ENCODE measurements around the gene PALM3.

GRCh38 chr19:14058182-14059092 is 3.4 kb downstream of the PALM3 start:
- TF ChIP-seq, protein P1, sequence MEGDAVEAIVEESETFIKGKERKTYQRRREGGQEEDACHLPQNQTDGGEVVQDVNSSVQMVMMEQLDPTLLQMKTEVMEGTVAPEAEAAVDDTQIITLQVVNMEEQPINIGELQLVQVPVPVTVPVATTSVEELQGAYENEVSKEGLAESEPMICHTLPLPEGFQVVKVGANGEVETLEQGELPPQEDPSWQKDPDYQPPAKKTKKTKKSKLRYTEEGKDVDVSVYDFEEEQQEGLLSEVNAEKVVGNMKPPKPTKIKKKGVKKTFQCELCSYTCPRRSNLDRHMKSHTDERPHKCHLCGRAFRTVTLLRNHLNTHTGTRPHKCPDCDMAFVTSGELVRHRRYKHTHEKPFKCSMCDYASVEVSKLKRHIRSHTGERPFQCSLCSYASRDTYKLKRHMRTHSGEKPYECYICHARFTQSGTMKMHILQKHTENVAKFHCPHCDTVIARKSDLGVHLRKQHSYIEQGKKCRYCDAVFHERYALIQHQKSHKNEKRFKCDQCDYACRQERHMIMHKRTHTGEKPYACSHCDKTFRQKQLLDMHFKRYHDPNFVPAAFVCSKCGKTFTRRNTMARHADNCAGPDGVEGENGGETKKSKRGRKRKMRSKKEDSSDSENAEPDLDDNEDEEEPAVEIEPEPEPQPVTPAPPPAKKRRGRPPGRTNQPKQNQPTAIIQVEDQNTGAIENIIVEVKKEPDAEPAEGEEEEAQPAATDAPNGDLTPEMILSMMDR (conservative IDR thresholded peaks at IDR 0.05 in 1 of 2, IDR thresholded peaks at IDR 0.05 in 1 of 2; ENCODE audit: extremely low read depth in 1 of 2, insufficient read depth in 1 of 2, low read depth in 1 of 2, low read length in 2 of 2) = no peak
- no peak for TF ChIP-seq EZH2 (IDR thresholded peaks at IDR 0.05; ENCODE audit: borderline replicate concordance, low read length)

Data from mammary epithelial cell (primary cell).